M059J (cell line): Measurements from ENCODE around the gene UNC80. TPM values are rescaled to one million over a fixed set of nuclear protein-coding genes. Genes with fewer than 3 reads are reported as not detected.
"Not testable (repeated sequence)": the region's sequence is repeated elsewhere in the genome, so short reads cannot be mapped to it uniquely, and the experiment has no call there.

ENCODE experiments used
- DNase-seq: peaks from one replicate; pipeline ENCODE4 v3.0.0-alpha.2; 2012; ENCODE audit warnings: low read depth
- total RNA-seq: library from RNA; depleted of rRNA; stranded (reverse); fragments of >200 nt; shearing (Covaris generic); gene quantifications from 2 replicates; pipeline ENCODE4 v1.2.3, GENCODE V29; 2014; rRNA removed

Gene UNC80, protein sequence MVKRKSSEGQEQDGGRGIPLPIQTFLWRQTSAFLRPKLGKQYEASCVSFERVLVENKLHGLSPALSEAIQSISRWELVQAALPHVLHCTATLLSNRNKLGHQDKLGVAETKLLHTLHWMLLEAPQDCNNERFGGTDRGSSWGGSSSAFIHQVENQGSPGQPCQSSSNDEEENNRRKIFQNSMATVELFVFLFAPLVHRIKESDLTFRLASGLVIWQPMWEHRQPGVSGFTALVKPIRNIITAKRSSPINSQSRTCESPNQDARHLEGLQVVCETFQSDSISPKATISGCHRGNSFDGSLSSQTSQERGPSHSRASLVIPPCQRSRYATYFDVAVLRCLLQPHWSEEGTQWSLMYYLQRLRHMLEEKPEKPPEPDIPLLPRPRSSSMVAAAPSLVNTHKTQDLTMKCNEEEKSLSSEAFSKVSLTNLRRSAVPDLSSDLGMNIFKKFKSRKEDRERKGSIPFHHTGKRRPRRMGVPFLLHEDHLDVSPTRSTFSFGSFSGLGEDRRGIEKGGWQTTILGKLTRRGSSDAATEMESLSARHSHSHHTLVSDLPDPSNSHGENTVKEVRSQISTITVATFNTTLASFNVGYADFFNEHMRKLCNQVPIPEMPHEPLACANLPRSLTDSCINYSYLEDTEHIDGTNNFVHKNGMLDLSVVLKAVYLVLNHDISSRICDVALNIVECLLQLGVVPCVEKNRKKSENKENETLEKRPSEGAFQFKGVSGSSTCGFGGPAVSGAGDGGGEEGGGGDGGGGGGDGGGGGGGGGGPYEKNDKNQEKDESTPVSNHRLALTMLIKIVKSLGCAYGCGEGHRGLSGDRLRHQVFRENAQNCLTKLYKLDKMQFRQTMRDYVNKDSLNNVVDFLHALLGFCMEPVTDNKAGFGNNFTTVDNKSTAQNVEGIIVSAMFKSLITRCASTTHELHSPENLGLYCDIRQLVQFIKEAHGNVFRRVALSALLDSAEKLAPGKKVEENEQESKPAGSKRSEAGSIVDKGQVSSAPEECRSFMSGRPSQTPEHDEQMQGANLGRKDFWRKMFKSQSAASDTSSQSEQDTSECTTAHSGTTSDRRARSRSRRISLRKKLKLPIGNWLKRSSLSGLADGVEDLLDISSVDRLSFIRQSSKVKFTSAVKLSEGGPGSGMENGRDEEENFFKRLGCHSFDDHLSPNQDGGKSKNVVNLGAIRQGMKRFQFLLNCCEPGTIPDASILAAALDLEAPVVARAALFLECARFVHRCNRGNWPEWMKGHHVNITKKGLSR (N-terminal part only)
- total RNA-seq: not detected in 2 replicates

DNA sequence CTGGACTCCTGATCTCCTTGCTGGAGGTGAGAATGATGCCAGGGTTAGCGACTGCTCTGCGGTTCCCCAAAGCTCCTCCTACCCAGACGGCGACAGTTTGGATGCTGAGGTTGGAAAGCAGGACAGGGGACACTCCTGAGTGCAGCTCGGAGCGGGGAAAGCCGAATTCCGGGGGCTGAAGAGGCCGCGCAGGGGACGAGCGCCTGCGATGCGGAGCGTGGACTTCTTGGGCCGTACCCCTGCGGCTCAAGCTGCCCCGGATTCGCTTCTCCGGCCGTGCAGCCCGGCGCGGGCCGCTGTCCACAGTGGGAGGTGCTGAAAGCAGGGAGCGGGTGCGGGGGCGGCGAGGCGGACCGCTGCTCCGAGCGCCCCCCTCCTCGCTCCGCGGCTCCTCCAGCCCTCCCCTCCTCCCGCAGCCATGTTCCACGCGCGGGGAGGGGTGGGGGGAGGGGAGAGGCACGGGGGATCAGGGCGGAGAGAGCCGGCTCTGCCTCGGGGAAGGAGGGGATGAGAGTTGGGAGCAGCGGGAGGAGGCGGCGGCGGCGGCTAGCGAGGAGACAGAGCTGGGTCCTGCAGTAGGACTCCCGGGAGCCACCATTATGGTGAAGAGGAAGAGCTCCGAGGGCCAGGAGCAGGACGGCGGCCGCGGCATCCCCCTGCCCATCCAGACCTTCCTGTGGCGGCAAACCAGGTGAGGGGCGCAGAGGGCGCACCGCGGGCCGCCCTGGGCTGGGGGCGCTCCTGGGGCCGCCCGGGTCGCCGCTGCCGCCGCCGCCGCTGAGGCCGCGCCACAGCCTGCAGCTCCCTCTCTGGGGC, at the start of gene UNC80:
TSS of gene UNC80 (plus strand) at position 359 of the 816 bp plus-strand sequence. CDS start at position 600, 241 bp downstream.
- peak; percentile 36 for DNase-seq

DNA sequence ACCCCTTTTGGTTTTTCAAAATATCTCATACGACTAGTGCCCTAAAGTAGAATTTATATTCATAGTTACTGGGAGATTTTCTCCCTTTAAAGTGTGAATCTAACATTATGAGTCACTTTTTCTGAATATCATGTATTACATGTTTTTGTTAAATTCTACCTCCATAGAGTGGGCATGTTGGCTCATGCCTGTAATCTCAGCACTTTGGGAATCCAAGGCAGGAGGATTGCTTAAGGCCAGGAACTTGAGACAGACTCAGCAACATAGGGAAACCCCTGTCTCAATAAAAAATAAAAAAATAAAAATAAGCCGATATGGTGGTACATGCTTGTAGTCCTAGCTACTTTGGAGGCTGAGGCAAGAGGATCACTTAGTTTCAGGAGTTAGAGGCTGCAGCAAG, 45.3 kb upstream of the UNC80 start:
- DNase-seq: no peak

DNA sequence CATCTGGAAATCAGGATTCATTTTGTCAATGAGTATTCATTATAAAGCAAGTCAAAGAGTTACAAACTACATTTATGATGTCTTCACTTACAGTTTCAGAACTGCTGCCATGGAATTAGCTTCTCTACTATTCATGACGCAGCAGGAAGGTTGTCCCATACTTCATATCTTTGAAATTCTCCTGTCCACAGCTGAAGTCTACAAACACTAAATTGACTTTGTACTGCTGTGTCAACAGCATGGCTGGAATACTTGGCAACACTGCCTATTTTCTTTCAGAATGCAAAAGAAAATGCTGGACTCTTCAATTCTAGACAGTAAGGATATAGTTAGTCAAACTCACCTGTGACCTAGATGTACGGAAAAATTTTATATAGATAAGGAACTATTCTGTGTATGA, 44.6 kb upstream of the UNC80 start:
- DNase-seq: no peak

DNA sequence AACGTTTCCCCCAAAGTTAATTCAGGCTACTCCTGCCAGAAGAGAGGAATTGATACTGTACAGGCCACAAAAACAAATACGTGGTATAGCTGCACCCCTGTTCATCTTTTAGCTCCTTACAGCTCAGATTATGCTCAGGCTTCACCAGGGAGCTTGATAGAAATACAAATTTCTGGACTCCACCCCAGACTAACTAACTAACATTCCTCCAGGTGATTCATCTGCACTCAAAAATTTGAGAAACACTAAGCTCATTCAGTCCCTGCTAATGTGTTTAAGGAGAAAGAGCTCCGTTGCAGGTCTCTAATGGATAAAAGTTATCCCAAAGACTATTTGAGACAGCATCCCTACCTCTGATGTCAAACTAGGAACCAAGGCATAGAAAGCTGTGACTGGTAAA, 36.8 kb upstream of the UNC80 start:
- DNase-seq: no peak

DNA sequence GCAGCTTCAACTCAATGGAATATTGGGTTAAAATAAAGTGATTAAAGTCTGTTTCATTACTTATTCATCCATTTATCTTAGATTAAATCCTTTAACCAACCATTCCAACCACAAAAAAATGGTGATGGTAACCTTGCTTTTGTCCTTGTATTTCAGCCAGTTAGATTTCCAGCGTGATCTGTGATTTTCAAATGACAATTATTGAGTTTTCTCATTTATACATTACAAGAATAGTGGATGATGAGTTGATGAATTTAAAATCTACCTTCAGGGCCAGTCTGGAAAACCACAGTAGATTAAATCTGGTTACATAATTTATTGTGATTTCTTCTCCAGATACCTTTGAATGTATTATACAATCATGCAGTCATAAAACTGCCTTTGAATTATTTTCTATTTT, 29.7 kb upstream of the UNC80 start:
- DNase-seq: no peak

DNA sequence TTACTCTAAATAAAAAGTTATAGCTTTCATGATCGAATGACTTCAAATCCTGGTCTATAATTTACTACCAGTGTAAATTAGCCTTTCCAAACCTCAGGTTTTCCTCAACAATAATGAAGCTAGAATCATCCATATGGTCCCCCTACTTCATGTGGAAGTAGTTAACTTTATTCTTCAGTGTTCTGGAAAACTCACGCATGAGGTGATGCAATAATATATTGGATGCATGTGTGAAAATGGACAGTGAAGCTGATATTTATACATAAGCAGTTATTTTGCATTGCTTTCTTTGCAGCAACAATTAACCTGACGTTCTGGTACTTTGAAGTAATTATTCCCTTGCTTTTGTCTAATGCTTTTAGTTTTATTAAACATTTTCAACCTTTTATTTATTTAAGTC, 18.6 kb upstream of the UNC80 start:
- DNase-seq: no peak

DNA sequence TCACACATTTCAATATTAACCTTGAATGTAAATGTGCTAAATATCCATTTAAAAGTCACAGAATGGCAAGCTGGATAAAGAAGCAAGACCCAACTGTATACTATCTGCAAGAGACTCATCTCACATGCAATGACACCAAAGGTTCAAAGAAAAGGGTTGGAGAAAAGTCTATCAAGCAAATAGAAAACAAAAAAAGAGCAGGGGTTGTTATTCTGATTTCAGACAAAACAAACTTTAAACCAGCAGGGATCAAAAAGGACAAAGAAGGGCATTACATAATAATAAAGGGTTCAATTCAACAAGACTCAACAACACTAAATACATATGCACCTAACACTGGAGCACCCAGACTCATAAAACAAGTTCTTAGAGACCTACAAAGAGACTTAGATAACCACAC, 14.5 kb upstream of the UNC80 start:
- DNase-seq: no peak

DNA sequence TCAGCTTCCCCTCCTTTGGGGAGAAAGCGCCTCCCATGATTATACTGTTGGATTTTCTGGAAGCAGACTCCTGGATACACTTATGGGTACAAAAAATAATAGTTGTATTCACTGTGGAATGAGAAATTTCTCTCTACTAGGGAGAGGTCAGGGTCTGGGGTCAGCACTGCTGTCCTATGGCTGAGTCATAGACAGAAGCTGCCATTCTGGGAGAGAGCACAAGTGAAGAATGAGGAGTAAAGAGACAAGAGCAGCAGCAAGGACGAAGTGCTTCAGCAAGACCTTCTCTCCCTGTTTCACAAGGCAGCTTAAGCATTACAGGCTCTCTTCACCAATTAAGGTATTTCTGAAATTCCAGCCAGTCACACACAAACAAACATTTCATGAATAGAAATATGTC, 10.1 kb upstream of the UNC80 start:
- no peak for DNase-seq

DNA sequence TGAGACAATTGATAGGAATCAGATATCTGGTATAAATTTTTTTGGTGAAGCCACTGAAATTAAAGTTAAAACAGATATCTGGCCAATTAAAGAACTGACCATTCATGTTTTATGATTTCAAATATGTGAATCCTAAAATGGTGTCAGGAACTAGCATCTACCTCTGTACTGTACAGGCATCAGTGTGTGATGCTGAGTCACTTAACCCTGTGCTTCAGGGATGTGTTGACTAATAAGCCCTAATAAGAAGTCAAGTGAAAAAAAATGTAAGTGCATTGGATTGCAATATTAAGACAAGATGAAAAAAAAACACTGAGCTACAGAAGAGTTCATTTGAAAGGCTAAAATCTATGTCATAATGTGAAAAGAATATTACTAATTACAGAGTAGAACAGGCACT, 9.1 kb upstream of the UNC80 start:
- no peak for DNase-seq

DNA sequence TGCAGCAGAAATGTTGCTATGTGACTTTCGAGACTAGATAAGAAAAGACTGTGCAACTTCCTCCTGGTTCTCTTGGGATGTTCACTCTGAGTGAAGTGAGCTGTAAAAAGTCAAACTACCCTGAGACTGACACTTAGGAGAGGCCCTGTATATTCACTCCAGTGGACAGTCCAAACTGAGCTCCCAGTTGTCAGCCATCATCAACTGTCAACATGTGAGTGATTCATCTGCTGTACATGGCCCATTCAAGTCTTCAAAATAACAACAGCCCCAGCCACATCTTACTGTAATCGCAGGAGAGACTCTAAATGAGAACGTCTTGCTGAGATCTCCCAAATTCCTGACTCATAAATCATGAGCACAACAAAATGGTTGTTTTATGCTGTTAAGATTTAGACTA, 8.5 kb upstream of the UNC80 start:
- no peak for DNase-seq

DNA sequence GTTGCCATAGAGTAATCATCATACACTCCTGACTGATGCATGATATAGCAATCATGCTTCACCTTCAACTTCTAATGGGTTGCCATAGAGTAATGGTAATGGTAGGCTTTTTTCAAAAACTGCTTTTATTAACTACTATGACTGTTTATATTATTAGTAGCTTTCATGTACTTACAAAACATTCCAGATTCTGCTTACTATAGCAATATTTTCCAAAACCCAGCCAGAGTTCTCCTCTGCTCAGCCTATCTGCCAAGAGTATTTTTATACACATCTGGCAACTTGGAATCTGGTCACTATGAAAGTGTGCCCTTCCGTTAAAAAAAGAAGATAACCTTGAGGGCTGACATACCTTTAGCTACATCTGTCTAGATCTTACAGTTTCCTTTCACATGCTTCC, 5.0 kb upstream of the UNC80 start:
- DNase-seq: no peak

DNA sequence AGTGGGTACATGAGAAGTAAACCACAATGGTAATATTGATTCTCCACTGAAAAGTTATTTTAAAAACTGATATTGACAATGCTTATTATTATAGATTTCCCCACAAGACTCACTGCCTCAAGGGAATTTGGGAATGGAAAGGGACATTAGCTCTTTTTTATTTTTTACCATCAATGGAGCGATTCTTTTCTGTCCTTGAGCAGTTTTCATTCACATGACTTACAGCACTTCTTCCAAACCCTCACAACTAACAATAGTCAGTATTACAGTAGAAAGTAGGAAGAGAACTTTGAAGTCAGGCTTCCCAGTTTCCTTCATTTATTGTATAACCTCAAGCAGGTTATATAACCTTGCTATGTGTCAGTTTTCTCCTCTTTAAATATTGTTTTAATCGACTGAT, 4.3 kb upstream of the UNC80 start:
- no peak for DNase-seq

DNA sequence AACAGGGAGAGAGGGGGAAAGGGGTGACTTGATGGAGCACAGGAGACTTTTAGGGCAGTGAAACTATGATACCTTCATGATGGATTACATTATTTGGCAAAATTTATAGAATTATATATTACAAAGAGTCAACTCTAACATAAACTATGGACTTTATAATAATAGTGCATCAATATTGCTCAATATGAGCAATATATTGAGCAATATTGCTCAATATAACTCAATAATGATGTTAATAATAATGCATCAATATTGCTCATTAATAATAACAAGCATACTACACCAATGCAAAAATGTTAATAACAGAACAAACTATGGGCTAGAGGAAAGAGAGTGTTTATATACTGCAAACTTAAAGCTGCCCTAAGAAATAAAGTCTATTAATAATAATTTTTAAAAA, 3.1 kb upstream of the UNC80 start:
- DNase-seq: no peak

DNA sequence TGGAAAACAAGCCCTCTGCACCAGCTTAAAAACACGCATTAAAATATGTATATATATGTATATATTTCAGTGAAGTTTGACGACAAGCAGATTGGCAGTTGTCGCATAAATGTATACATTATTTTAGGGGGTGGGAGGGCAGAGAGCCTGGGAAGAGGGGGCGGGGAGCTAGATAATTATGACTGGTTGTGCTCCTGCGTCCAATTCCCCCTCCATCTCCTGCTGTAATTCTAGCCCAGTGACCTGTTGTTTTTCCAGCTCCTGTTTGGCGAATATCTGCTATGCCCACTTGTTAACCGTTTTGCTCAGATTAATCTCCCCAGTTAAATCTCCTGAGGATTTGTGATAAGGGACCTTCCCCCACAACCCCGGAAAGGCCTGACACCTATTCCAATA, 656 bp downstream of the UNC80 start:
- DNase-seq: no peak

DNA sequence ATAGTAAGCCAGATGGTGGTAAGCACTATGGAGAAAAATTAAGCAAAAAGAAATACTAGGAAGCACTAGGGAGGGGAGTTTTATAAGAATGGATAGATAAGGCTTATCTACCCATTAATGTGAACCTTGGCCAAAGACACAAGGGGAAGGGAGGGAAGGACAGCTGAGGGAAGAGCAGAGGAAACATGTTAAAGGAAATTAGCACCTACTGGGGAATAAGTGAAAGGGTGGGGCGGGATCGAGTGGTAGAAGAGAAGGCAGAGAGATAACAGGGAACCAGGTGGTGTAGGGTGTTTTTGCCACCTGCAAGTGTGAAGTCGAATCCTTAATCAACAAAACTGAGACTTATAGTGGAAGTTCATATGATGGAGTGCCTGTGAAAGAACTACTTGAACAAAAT, 1.7 kb downstream of the UNC80 start:
- DNase-seq: no peak

DNA sequence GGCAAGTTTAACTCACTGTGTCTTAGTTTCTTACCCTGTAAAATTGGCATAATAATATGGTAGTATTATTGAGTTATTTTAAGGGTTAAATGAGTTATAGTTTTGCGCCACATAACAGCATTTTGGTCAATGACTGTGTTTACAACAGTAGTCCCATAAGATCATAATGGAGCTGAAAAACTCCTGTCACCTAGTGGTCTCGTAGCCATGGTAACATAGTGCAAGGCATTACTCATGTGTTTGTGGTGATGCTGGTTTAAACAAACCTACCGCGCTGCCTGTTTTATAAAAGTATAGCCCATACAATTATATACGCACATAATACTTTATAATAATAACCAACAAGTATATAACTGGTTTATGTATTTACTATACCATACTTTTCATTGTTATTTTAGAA, 15.8 kb downstream of the UNC80 start:
- DNase-seq: peak; percentile 30

DNA sequence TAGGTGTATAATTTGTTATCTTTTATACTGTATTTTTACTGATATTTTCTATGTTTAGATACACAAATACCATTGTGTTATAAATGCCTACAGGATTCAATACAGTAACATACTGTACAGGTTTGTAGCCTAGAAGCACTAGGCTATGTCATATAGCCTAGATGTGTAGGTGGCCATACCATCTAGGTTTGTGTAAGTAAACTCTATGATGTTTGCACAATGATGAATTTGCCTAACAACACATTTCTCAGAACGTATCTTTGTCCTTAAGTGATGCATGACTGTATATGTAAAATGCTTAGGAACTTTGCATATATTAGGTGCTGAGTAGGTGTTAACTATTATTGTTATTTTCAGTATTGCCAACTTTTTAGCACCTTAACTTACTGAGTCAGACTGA, 17.3 kb downstream of the UNC80 start:
- DNase-seq: no peak

DNA sequence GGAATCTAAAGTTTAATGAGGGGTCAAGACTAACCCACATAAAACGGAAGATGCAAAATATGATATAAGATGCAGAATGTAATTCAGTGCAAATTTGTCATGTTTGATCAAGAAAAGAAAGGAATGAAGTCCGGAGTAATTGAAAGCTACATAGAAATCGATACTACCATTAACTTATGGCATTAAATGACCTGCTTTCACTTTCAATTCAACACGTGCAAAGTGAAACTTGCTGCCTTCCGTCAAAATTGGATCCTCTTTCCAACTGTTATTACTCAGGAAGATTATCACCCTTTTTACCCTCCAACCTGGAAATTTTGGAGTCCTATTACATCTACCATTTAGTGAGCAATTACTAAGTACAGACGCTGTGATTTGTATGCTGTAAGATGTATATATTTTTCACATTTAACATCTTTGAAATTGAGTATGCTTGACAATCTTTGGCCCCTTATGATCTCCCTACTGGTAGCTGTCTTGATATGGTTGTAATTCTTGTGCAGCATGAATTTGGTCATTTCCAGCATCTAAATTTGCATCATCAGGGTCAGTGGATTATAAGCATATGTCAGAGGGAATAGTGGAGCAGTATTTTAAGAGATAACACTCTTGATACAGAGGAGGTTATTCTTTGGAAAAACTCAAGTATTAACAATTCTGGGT, 18.6 kb downstream of the UNC80 start:
- peak; percentile 22 for DNase-seq

DNA sequence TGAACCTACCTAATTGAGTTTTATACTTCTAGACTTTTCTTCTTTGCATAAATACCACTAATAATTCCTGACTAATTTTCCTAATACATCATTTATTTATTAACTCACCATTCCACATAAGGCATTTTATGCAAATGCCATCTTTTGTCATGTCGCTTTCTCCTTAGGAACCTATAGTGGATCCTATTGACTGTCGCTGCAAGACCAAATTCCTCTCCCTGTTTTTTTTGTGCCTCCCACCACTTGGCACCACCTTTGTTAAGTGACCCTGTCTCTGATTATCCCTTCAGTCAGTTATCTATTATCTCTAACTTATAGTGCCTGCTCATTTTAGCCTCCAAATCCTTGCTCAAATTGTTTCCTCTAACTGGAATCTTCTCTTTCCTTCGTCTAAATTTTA, 19.5 kb downstream of the UNC80 start:
- DNase-seq: no peak

DNA sequence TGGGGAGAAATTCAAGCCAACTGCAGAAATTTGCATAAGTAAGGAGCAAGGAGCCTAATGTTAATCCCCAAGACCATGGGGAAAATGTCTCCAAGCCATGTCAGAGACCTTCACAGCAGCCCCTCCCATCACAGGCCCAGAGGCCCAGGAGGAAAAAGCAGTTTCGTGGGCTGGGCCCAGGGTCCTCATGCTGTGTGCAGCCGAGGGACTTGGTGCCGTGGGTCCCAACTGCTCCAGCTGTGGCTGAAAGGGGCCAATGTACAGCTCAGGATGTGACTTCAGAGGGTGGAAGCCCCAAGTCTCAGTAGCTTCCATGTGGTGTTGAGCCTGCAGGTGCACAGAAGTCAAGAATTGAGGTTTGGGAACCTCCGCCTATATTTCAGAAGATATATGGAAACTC, 23.8 kb downstream of the UNC80 start:
- not testable (repeated sequence) for DNase-seq

DNA sequence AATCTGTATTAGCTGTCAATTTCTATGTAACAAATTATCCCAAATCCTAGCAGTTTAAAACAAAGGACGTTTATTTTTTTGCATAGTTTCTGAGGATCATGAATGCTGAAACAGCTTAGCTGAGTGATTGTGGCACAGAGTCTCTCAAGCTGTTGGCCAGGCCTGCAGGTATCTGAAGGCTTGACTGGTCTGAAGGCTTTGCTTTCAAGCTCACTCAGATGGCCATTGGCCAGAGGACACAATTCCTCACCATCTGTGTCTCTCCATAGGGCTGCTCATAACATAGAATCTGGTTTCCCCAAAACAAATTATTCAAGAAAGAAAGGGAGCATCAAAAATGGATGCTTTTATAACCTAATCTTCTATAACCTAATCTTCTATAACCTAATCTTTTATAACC, 33.7 kb downstream of the UNC80 start:
- DNase-seq: no peak
